ENCODE results near the gene HIGD2B.
"Not testable (repeated sequence)": the region's sequence is repeated elsewhere in the genome, so short reads cannot be mapped to it uniquely, and the experiment has no call there.

DNA sequence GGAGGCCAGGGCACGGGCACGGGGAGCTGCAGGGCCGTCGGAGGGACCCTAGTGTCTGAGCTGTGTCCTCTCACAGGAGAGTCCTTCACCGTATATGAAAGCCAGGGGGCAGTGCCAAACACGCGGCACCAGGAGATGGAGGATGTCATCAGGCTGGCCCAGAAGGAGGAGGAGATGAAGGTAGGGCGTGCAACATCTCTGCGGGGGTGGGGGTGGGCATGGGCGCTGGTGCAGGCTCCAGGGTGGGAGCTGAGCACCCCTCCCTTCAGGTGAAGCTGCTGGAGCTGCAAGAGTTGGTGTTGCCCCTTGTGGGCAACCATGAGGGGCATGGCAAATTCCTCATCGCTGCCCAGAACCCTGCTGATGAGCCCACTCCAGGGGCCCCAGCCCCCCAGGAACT, 20.3 kb downstream of the HIGD2B start:
- TF ChIP-seq CTCF, POLR2A (IDR thresholded peaks at IDR 0.05): not testable (repeated sequence)
